Measurements from ENCODE around the gene CEP57. TPM values are rescaled to one million over a fixed set of nuclear protein-coding genes. Genes with fewer than 3 reads are reported as not detected.

Gene CEP57
- polyA plus RNA-seq, 2 of the 4 experiments (the other 2 are of a cell fraction): 19.9 to 47.3 TPM

GRCh38 chr11:95778699-95779098 lies 11.6 kb upstream of the CEP57 start:
- no peak overlapping the region for H3K27ac ChIP-seq
- no peaks in the 10 kb centered on the region for H3K9me3 ChIP-seq
- H3K4me2 ChIP-seq: no peak overlapping the region
- TF ChIP-seq CBX2 (IDR thresholded peaks at IDR 0.05; ENCODE audit: borderline replicate concordance, low read depth) (no peak), MAFK (IDR thresholded peaks at IDR 0.05; ENCODE audit: partially characterized antibody) (no peak), ZSCAN20 (CRISPR knock-in tag; IDR thresholded peaks at IDR 0.05) (no peak), ZFP36 (IDR thresholded peaks at IDR 0.05; ENCODE audit: borderline replicate concordance, partially characterized antibody) (no peak), ATOH8 (CRISPR knock-in tag; IDR thresholded peaks at IDR 0.05; ENCODE audit: low read depth) (no peak), ELK1 (IDR thresholded peaks at IDR 0.05; ENCODE audit: low read depth, low read length) (no peak), PBX3 (IDR thresholded peaks at IDR 0.05) (no peak), POLR2AphosphoS2 (conservative IDR thresholded peaks at IDR 0.05; ENCODE audit: low read length) (no peak), EP300 (IDR thresholded peaks at IDR 0.05) (no peak), HES2 (IDR thresholded peaks at IDR 0.05) (no peak), TP53 (CRISPR knock-in tag; IDR thresholded peaks at IDR 0.05) (no peak), FOSB (CRISPR knock-in tag; IDR thresholded peaks at IDR 0.05) (no peak)
- no peaks in the 10 kb centered on the region for H3K4me1 ChIP-seq
- FAIRE-seq (no peak), DNase-seq (ENCODE audit: low read depth in 1 of 2, low spot score in 1 of 2) (no peak), ATAC-seq (no peak)
- no peak overlapping the region for H3K4me3 ChIP-seq
- ChIA-PET CTCF (no interaction called here), POLR2A (no interaction called here)
- WGBS (ENCODE audit: missing lambda C conversion rate): 95% methylated on average over 3 of the region's 3 CpGs

GRCh38 chr11:95780544-95780943 lies 9.8 kb upstream of the CEP57 start:
- DNase-seq (ENCODE audit: low read depth in 1 of 2, low spot score in 1 of 2): no peak

More at GRCh38 chr11:95780544-95780943, 9.8 kb upstream of the CEP57 start:
- H3K4me2 ChIP-seq: no peak overlapping the region
- ATAC-seq: no peak
- H3K9me3 ChIP-seq: no peaks in the 10 kb centered on the region
- TF ChIP-seq HOXA7 (CRISPR knock-in tag; IDR thresholded peaks at IDR 0.05) (no peak), REST (IDR thresholded peaks at IDR 0.05) (no peak), MYC (IDR thresholded peaks at IDR 0.05; ENCODE audit: borderline replicate concordance, low read length) (no peak), ZNF302 (CRISPR knock-in tag; IDR thresholded peaks at IDR 0.05) (no peak), BHLHE40 (IDR thresholded peaks at IDR 0.05; ENCODE audit: low read depth, low read length) (no peak), KDM1A (IDR thresholded peaks at IDR 0.05; ENCODE audit: low read depth) (no peak), RAD21 (conservative IDR thresholded peaks at IDR 0.05 in 1 of 2, IDR thresholded peaks at IDR 0.05 in 1 of 2) (no peak), MAX (IDR thresholded peaks at IDR 0.05) (no peak), SREBF2 (IDR thresholded peaks at IDR 0.05) (no peak)
- H3K27ac ChIP-seq: no peak overlapping the region
- 100% methylated on average over 2 of the region's 2 CpGs for WGBS (ENCODE audit: missing lambda C conversion rate)
- ChIA-PET POLR2A (interaction anchor here (1.7 kb wide), 1 partner anchor 9 kb away, joined by 7 read pairs; the partner anchor contains the start of gene FAM76B), CTCF (no interaction called here)
- H3K4me3 ChIP-seq: no peak overlapping the region
- no peak for FAIRE-seq
- no peaks in the 10 kb centered on the region for H3K4me1 ChIP-seq
